ENCODE results near the gene LRIG2. TPM values are rescaled to one million over a fixed set of nuclear protein-coding genes. Genes with fewer than 3 reads are reported as not detected.

The LRIG2 gene
- total and polyA plus RNA-seq, 9 of the 15 experiments (the other 6 are each of a cell fraction or from before 2014, with no cell fraction given), result 1.8 to 28.1 (median 11.5) TPM

DNA sequence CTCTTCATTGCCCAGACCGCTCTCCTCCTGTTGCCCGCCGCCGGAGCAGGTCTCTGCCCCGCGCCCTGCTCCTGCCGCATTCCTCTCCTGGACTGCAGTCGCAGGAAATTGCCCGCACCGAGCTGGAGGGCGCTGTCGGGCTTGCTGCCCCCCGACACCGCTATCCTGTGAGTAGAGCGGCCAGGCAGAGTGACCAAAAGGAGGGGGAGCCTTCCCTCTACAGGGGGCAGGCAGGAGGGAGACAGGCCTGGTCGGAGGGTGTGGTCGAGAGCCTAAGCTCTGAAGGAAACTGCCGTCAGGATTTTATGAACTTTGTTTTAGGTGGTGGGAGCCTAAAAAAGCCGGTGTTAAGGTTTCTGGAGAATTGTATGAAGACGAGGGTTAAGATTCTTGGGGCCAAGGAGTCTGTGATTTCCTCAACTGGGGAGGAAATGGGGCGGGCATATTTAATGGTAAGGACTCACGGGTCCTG, 517 bp downstream of the LRIG2 start (continued):
- TF ChIP-seq, protein P1, sequence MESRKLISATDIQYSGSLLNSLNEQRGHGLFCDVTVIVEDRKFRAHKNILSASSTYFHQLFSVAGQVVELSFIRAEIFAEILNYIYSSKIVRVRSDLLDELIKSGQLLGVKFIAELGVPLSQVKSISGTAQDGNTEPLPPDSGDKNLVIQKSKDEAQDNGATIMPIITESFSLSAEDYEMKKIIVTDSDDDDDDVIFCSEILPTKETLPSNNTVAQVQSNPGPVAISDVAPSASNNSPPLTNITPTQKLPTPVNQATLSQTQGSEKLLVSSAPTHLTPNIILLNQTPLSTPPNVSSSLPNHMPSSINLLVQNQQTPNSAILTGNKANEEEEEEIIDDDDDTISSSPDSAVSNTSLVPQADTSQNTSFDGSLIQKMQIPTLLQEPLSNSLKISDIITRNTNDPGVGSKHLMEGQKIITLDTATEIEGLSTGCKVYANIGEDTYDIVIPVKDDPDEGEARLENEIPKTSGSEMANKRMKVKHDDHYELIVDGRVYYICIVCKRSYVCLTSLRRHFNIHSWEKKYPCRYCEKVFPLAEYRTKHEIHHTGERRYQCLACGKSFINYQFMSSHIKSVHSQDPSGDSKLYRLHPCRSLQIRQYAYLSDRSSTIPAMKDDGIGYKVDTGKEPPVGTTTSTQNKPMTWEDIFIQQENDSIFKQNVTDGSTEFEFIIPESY (CRISPR knock-in tag; IDR thresholded peaks at IDR 0.05), result 0 out of 2 replicates have a peak, but pooled peaks have one; percentile 25
- TF ChIP-seq NONO (IDR thresholded peaks at IDR 0.05; ENCODE audit: low read depth in 2 of 2, low read length in 1 of 2) (0 out of 4 replicates have a peak, but pooled peaks of 1 of the 2 experiments have one; percentile 12), ZNF717 (CRISPR knock-in tag; IDR thresholded peaks at IDR 0.05) (no peak), CBX1 (IDR thresholded peaks at IDR 0.05; ENCODE audit: low read depth) (peak; percentile 48; the same call in 1 of the 2 replicates), PTRF (tag; IDR thresholded peaks at IDR 0.05) (no peak), CC2D1A (IDR thresholded peaks at IDR 0.05) (no peak; the same call in 1 of the 2 replicates), RBBP5 (IDR thresholded peaks at IDR 0.05; ENCODE audit: borderline replicate concordance, insufficient read depth, low read length, poor library complexity, severe bottlenecking) (peak; percentile 18), ZNF764 (CRISPR knock-in tag; IDR thresholded peaks at IDR 0.05; ENCODE audit: low read depth) (peak; percentile 64; the same call in 1 of the 2 replicates), PTTG1 (tag; IDR thresholded peaks at IDR 0.05; ENCODE audit: low read depth) (no peak), COPS2 (conservative IDR thresholded peaks at IDR 0.05) (no peak), NCOA6 (IDR thresholded peaks at IDR 0.05) (no peak), ZNF79 (CRISPR knock-in tag; IDR thresholded peaks at IDR 0.05; ENCODE audit: low read depth) (no peak), ZBTB7A (IDR thresholded peaks at IDR 0.05; ENCODE audit: borderline replicate concordance, control insufficient read depth, low read depth, low read length) (peak; percentile 70; the same call in 1 of the 2 replicates), NFXL1 (CRISPR knock-in tag; IDR thresholded peaks at IDR 0.05) (no peak)
- TF ChIP-seq, protein P2, sequence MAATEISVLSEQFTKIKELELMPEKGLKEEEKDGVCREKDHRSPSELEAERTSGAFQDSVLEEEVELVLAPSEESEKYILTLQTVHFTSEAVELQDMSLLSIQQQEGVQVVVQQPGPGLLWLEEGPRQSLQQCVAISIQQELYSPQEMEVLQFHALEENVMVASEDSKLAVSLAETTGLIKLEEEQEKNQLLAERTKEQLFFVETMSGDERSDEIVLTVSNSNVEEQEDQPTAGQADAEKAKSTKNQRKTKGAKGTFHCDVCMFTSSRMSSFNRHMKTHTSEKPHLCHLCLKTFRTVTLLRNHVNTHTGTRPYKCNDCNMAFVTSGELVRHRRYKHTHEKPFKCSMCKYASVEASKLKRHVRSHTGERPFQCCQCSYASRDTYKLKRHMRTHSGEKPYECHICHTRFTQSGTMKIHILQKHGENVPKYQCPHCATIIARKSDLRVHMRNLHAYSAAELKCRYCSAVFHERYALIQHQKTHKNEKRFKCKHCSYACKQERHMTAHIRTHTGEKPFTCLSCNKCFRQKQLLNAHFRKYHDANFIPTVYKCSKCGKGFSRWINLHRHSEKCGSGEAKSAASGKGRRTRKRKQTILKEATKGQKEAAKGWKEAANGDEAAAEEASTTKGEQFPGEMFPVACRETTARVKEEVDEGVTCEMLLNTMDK (IDR thresholded peaks at IDR 0.05; ENCODE audit: borderline replicate concordance, insufficient read depth, low read depth, low read length, poor library complexity, severe bottlenecking), result no peak
- TF ChIP-seq, protein P3, sequence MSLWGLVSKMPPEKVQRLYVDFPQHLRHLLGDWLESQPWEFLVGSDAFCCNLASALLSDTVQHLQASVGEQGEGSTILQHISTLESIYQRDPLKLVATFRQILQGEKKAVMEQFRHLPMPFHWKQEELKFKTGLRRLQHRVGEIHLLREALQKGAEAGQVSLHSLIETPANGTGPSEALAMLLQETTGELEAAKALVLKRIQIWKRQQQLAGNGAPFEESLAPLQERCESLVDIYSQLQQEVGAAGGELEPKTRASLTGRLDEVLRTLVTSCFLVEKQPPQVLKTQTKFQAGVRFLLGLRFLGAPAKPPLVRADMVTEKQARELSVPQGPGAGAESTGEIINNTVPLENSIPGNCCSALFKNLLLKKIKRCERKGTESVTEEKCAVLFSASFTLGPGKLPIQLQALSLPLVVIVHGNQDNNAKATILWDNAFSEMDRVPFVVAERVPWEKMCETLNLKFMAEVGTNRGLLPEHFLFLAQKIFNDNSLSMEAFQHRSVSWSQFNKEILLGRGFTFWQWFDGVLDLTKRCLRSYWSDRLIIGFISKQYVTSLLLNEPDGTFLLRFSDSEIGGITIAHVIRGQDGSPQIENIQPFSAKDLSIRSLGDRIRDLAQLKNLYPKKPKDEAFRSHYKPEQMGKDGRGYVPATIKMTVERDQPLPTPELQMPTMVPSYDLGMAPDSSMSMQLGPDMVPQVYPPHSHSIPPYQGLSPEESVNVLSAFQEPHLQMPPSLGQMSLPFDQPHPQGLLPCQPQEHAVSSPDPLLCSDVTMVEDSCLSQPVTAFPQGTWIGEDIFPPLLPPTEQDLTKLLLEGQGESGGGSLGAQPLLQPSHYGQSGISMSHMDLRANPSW (CRISPR knock-in tag; IDR thresholded peaks at IDR 0.05), result peak; percentile 69; the same call in 1 of the 2 replicates
- TF ChIP-seq, protein P4, sequence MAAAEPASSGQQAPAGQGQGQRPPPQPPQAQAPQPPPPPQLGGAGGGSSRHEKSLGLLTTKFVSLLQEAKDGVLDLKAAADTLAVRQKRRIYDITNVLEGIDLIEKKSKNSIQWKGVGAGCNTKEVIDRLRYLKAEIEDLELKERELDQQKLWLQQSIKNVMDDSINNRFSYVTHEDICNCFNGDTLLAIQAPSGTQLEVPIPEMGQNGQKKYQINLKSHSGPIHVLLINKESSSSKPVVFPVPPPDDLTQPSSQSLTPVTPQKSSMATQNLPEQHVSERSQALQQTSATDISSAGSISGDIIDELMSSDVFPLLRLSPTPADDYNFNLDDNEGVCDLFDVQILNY (CRISPR knock-in tag; IDR thresholded peaks at IDR 0.05), result no peak
- TF ChIP-seq, protein P5, sequence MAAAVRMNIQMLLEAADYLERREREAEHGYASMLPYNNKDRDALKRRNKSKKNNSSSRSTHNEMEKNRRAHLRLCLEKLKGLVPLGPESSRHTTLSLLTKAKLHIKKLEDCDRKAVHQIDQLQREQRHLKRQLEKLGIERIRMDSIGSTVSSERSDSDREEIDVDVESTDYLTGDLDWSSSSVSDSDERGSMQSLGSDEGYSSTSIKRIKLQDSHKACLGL (CRISPR knock-in tag; IDR thresholded peaks at IDR 0.05; ENCODE audit: borderline replicate concordance, poor library complexity, severe bottlenecking), result no peak
